ENCODE data around the gene FAM228A. TPM values are rescaled to one million over a fixed set of nuclear protein-coding genes. Genes with fewer than 3 reads are reported as not detected.
"Not testable (repeated sequence)": the region's sequence is repeated elsewhere in the genome, so short reads cannot be mapped to it uniquely, and the experiment has no call there.

FAM228A gene
- not detected for total RNA-seq

DNA sequence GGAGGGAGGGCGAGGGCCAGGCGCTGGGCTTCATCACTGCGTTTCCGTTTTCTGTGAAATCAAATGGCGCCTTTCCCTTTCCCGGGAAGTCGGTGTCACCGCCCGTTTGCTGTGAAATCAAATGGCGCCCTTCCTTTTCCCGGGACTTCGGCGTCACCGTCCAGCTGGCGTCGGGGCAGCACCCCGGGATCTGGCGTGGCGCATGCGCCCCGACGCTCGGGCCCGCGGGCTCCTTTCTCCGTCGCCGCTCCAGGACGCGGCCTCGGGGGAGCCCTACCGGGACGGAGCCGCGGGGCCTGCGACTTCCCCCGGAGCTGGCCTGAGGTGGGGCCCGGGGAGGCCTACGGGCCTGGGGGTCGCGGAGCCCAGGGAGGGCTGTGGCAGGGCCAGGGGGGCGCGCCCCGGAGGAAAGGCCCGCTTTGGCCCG, at the start of gene FAM228A:
Gene FAM228A, plus strand, starts transcription at position 203 of the 427 bp plus-strand sequence. CDS start 428 bp downstream, outside the sequence.
- TF ChIP-seq, protein P1, sequence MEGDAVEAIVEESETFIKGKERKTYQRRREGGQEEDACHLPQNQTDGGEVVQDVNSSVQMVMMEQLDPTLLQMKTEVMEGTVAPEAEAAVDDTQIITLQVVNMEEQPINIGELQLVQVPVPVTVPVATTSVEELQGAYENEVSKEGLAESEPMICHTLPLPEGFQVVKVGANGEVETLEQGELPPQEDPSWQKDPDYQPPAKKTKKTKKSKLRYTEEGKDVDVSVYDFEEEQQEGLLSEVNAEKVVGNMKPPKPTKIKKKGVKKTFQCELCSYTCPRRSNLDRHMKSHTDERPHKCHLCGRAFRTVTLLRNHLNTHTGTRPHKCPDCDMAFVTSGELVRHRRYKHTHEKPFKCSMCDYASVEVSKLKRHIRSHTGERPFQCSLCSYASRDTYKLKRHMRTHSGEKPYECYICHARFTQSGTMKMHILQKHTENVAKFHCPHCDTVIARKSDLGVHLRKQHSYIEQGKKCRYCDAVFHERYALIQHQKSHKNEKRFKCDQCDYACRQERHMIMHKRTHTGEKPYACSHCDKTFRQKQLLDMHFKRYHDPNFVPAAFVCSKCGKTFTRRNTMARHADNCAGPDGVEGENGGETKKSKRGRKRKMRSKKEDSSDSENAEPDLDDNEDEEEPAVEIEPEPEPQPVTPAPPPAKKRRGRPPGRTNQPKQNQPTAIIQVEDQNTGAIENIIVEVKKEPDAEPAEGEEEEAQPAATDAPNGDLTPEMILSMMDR (IDR thresholded peaks at IDR 0.05) = no peak
- Mint-ChIP-seq H3K4me1 (ENCODE audit: low read depth) (peaks cover 2% of the 10 kb centered on the region), H3K27ac (no peak within 1 kb of the TSS), H3K27me3 (peaks cover 1% of the 10 kb centered on the region), H3K9me3 (no peaks in the 10 kb centered on the region), H3K36me3 (ENCODE audit: low read depth) (no peaks in the 10 kb centered on the region), H3K4me3 (no peak within 1 kb of the TSS)
- intact Hi-C loops (cut with micrococcal nuclease) = no loop called here
- ChIA-PET POLR2A (no interaction called here), CTCF (no interaction called here)
- ATAC-seq (no peak), DNase-seq (no peak)

GRCh38 chr2:24125956-24126355, 48.9 kb upstream of the FAM228A start:
- DNase-seq = no peak
- no peaks in the 10 kb centered on the region for H3K9me3 Mint-ChIP-seq
- intact Hi-C loops (cut with micrococcal nuclease) = no loop called here
- no peaks in the 10 kb centered on the region for H3K36me3 Mint-ChIP-seq (ENCODE audit: low read depth)
- no peak for ATAC-seq
- H3K4me3 Mint-ChIP-seq = no peak overlapping the region
- TF ChIP-seq, protein P1 (IDR thresholded peaks at IDR 0.05) = no peak
- CTCF ChIA-PET = interaction anchor here (2.7 kb wide), 1 partner anchor 42 kb away, joined by 18 read pairs; the partner anchor contains the start of gene TP53I3
- H3K27ac Mint-ChIP-seq = no peak overlapping the region
- POLR2A ChIA-PET = no interaction called here
- peaks cover 17% of the 10 kb centered on the region for H3K4me1 Mint-ChIP-seq (ENCODE audit: low read depth)
- H3K27me3 Mint-ChIP-seq = no peaks in the 10 kb centered on the region

- DNase-seq = no peak
- Mint-ChIP-seq H3K27ac (no peak overlapping the region), H3K4me3 (no peak overlapping the region), H3K36me3 (ENCODE audit: low read depth) (peaks cover 3% of the 10 kb centered on the region), H3K27me3 (no peaks in the 10 kb centered on the region), H3K9me3 (peaks cover 5% of the 10 kb centered on the region), H3K4me1 (ENCODE audit: low read depth) (no peaks in the 10 kb centered on the region)
- TF ChIP-seq, protein P1 (IDR thresholded peaks at IDR 0.05) = no peak
- no peak for ATAC-seq
- intact Hi-C loops (cut with micrococcal nuclease) = no loop called here
- POLR2A ChIA-PET = no interaction called here
- CTCF ChIA-PET = no interaction called here
Measured at GRCh38 chr2:24132543-24132942, 42.3 kb upstream of the FAM228A start.

DNA sequence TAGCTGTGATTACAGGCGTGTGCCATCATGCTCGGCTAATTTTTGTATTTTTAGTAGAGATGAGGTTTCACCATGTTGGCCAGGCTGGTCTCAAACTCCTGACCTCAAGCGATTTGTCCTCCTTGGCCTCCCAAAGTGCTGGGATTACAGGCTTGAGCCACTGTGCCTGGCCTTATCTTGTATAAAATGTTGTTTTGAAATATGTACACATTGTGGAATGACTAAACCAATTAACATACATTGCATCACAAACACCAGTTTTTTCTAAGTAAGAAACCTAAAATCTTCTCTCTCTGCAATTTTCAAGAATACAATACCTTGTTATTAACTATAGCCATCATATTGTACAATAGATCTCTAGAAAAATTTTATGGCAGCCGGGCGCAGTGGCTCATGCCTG, 34.5 kb upstream of the FAM228A start:
- ATAC-seq; H3K4me3 Mint-ChIP-seq; H3K4me1 Mint-ChIP-seq (ENCODE audit: low read depth); H3K36me3 Mint-ChIP-seq (ENCODE audit: low read depth); H3K27ac Mint-ChIP-seq; H3K9me3 Mint-ChIP-seq; intact Hi-C loops (cut with micrococcal nuclease); DNase-seq; CTCF ChIA-PET; POLR2A ChIA-PET; H3K27me3 Mint-ChIP-seq: not testable (repeated sequence)

- H3K27me3 Mint-ChIP-seq = no peaks in the 10 kb centered on the region
- peaks cover 19% of the 10 kb centered on the region for H3K9me3 Mint-ChIP-seq
- H3K4me3 Mint-ChIP-seq = no peak overlapping the region
- peaks cover 11% of the 10 kb centered on the region for H3K36me3 Mint-ChIP-seq (ENCODE audit: low read depth)
- H3K27ac Mint-ChIP-seq = no peak overlapping the region
- TF ChIP-seq, protein P1 (IDR thresholded peaks at IDR 0.05) = no peak
- ATAC-seq (no peak), DNase-seq (no peak)
- POLR2A ChIA-PET = no interaction called here
- CTCF ChIA-PET = interaction anchor here (0.6 kb wide), 1 partner anchor 17 kb away, joined by 3 read pairs; no protein-coding TSS in a partner anchor
- H3K4me1 Mint-ChIP-seq (ENCODE audit: low read depth) = no peaks in the 10 kb centered on the region
- intact Hi-C loops (cut with micrococcal nuclease) = no loop called here
Measured at GRCh38 chr2:24147364-24147763, 27.5 kb upstream of the FAM228A start.
